ENCODE data around the gene TEX28.

DNA sequence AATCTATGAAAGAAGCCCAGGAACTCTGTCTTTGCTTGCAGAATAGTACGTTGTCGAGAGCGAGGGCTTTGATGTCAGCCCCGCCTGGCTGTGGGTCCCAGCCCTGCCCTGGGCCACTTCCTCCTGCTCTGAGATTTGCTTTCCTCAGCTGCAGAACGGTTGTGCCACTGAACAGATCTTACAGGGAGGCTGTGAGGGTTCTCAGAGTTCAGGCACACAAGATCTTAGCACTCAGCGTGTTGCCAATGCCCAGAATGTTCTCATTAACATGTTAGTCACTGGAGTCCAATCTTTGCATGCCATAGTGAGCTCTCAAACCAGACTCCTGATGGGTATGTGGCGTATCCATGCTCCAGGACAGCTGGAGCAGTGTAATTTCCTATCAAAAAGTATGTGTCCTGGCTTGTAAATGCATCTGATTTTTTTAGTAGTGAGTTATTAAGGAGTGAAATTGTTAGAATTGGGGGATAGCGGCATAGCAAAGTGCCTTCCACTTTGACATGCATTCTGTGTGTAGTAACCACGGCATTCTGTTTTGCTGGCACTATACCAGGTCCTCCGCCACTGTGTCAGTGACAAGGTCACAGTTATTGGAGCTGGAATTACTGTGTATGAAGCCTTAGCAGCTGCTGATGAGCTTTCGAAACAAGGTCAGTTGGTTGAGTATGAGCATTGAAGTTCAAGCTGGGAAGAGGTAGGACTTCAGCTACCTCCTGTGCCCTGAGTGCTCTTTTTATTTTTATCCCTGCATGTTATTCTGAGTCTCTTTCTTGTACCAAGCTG is 32.3 kb upstream of the TEX28 start:
- no peak for TF ChIP-seq POLR2A (IDR thresholded peaks at IDR 0.05; ENCODE audit: low read length)
- TF ChIP-seq GATA1 (IDR thresholded peaks at IDR 0.05; ENCODE audit: low read depth, low read length): no peak

All from erythroblast (primary cell).